HepG2 (cell line): ENCODE data around the gene RXRG. TPM values are rescaled to one million over a fixed set of nuclear protein-coding genes. Genes with fewer than 3 reads are reported as not detected.

Source experiments
- ATAC-seq: fragments of 200-7000 bp; cut with Tn5 transposase; 3 replicates; pipeline ENCODE4 v1.9.1; 2020; ENCODE audit warnings: mild to moderate bottlenecking, moderate library complexity
- BruUV-seq: library from RNA; stranded (reverse); fragments of 400-500 nt; replicated peaks from 2 replicates; lab custom pipeline; 2021; lab: Mats Ljungman, UMichigan
- CTCF ChIA-PET: fragments of 300-600 bp; formaldehyde crosslinking; extraction: SDS; loops from one replicate; lab custom pipeline; 2021; ENCODE audit warnings: low total read pairs, inconsistent platforms, low intra/inter-chr PET ratio; lab: Yijun Ruan, JAX
- POLR2A ChIA-PET: fragments of 350-600 bp; sonication (Branson Sonifier 250); formaldehyde crosslinking; loops from one replicate; lab custom pipeline; 2020; ENCODE audit warnings: antibody characterized with exemption, inconsistent platforms; lab: Yijun Ruan, JAX
- DNase-seq: peaks from one replicate; pipeline ENCODE4 v3.0.0-alpha.2; 2015; ENCODE audit warnings: low spot score
- FAIRE-seq: peaks from 3 replicates; lab custom pipeline; 2011; peaks lifted over from hg19 to GRCh38; lab: Jason Lieb, UNC
- H2AFZ ChIP-seq: one replicate; pipeline ENCODE4 v1.6.1; 2011; ENCODE audit warnings: low read length, inconsistent platforms
- H3K27ac ChIP-seq: fragments of 300-600 bp; 3 replicates; pipeline ENCODE4 v1.8.0; 2011; ENCODE audit warnings: mixed run types, mild to moderate bottlenecking, mixed read lengths, low read length, inconsistent platforms; ENCODE audit not compliant: insufficient read depth; ENCODE audit errors: extremely low read length
- H3K27me3 ChIP-seq, 2 experiments: fragments of 200-600 bp in 1 of 2; 2 replicates in 1 of 2; 3 replicates in 1 of 2; pipeline versions ENCODE4 v1.6.0 to v1.8.0; 2011; ENCODE audit warnings: low read length in 2 of 2, mild to moderate bottlenecking in 2 of 2, moderate library complexity in 2 of 2, inconsistent platforms in 1 of 2; ENCODE audit not compliant: insufficient read depth in 2 of 2, control insufficient read depth in 1 of 2
- H3K36me3 ChIP-seq, 2 experiments: fragments of 200-600 bp in 1 of 2; replicated peaks in 1 of 2; 2 replicates in 1 of 2; 3 replicates in 1 of 2; pipeline versions ENCODE4 v1.5.1 to v1.8.0; 2011; ENCODE audit warnings: low read length in 2 of 2, inconsistent platforms in 1 of 2; ENCODE audit not compliant: insufficient read depth in 2 of 2, control insufficient read depth in 1 of 2
- H3K4me1 ChIP-seq: 2 replicates; pipeline ENCODE4 v1.5.1; 2012; ENCODE audit warnings: low read length, inconsistent platforms; ENCODE audit not compliant: insufficient read depth
- H3K4me2 ChIP-seq: 2 replicates; pipeline ENCODE4 v1.6.0; 2011; ENCODE audit warnings: low read depth, low read length, inconsistent platforms
- H3K4me3 ChIP-seq, 3 experiments: fragments of 200-600 bp in 1 of 3; sonication (generic), shearing (Covaris generic) in 1 of 3; replicated peaks in 1 of 3; 2 replicates each; pipeline ENCODE4 v1.5.1; 2011 to 2016; ENCODE audit warnings: low read length in 3 of 3, inconsistent platforms in 2 of 3, low read depth in 2 of 3, mild to moderate bottlenecking in 2 of 3, control low read depth in 1 of 3, mixed read lengths in 1 of 3; ENCODE audit not compliant: insufficient read depth in 1 of 3
- H3K79me2 ChIP-seq: one replicate; pipeline ENCODE4 v1.6.1; 2011; ENCODE audit warnings: low read length, inconsistent platforms; ENCODE audit not compliant: insufficient read depth
- H3K9ac ChIP-seq: 2 replicates; pipeline ENCODE4 v1.6.0; 2011; ENCODE audit warnings: mild to moderate bottlenecking, low read depth, low read length, inconsistent platforms; ENCODE audit not compliant: insufficient read depth
- H3K9me3 ChIP-seq: 2 replicates; pipeline ENCODE4 v1.5.1; 2012; ENCODE audit warnings: mild to moderate bottlenecking, low read length
- H4K20me1 ChIP-seq: 2 replicates; pipeline ENCODE4 v1.6.0; 2011; ENCODE audit warnings: inconsistent platforms, mild to moderate bottlenecking, low read length, moderate library complexity; ENCODE audit not compliant: insufficient read depth
- ARID2 ChIP-seq: sonication (generic); formaldehyde crosslinking; IDR thresholded peaks from 2 replicates; pipeline ENCODE4 v1.8.1; 2022; ENCODE audit warnings: mild to moderate bottlenecking, missing genetic modification reagents, borderline replicate concordance
- ELF1 ChIP-seq: sonication (generic); formaldehyde crosslinking; IDR thresholded peaks from 2 replicates; pipeline ENCODE4 v1.4.0; 2020; ENCODE audit warnings: missing genetic modification reagents
- FOXA3 ChIP-seq: IDR thresholded peaks from 2 replicates; pipeline ENCODE4 v1.6.1; 2016; ENCODE audit warnings: missing genetic modification reagents, missing compliant biosample characterization
- GABPB1 ChIP-seq: IDR thresholded peaks from 2 replicates; pipeline ENCODE4 v1.6.1; 2016; ENCODE audit warnings: mild to moderate bottlenecking, missing genetic modification reagents, moderate library complexity, missing compliant biosample characterization
- GRHL1 ChIP-seq: sonication (generic); formaldehyde crosslinking; conservative IDR thresholded peaks from 2 replicates; pipeline ENCODE4 v1.8.0; 2022; ENCODE audit warnings: missing genetic modification reagents
- KLF15 ChIP-seq: sonication (generic); formaldehyde crosslinking; IDR thresholded peaks from 2 replicates; pipeline ENCODE4 v1.8.1; 2023; ENCODE audit warnings: borderline replicate concordance, mild to moderate bottlenecking, inconsistent platforms, missing genetic modification reagents, mixed read lengths
- ZBTB20 ChIP-seq: sonication (generic); formaldehyde crosslinking; IDR thresholded peaks from 2 replicates; pipeline ENCODE4 v1.8.1; 2023; ENCODE audit warnings: missing genetic modification reagents, low read depth, mild to moderate bottlenecking, borderline replicate concordance
- ZNF367 ChIP-seq: sonication (generic); formaldehyde crosslinking; IDR thresholded peaks from 2 replicates; pipeline ENCODE4 v1.4.0; 2020; ENCODE audit warnings: missing genetic modification reagents, borderline replicate concordance
- ZNF710 ChIP-seq: sonication (generic); formaldehyde crosslinking; IDR thresholded peaks from 2 replicates; pipeline ENCODE4 v1.5.0; 2020; ENCODE audit warnings: mild to moderate bottlenecking, missing genetic modification reagents, borderline replicate concordance
- WGBS: methylation state at CpG from one replicate; pipeline ENCODE4 v1.1.6; 2017; ENCODE audit warnings: low lambda C conversion rate; 5-methylcytosine and 5-hydroxymethylcytosine counted together
- in situ Hi-C: cut with HindIII; loops from 2 replicates; pipeline ENCODE4 v1.10.0; 2017; ENCODE audit warnings: low pct_unique_long_range_greater_than_20kb; ENCODE audit not compliant: extremely low pct_ligation_motif_present
- intact Hi-C: fragments of 100-400 bp; cut with micrococcal nuclease; formaldehyde crosslinking; loops from one replicate; pipeline ENCODE4 v1.10.0; 2022; ENCODE audit not compliant: unreplicated experiment
- polyA plus RNA-seq, 8 experiments: library from polyadenylated mRNA; depleted of rRNA in 3 of 8; stranded (reverse) in 7 of 8; unstranded in 1 of 8; fragments of >200 nt; fragmentation: Illumina TruSeq in 4 of 8; extraction: Trizol in 4 of 8; gene quantifications; 2 replicates each; pipeline versions ENCODE4 v1.2.1 to v1.2.3, GENCODE V29; 2011 to 2016; ENCODE audit warnings: low read depth in 4 of 8, missing spikeins in 1 of 8, mixed read lengths in 1 of 8; ENCODE audit not compliant: insufficient read depth in 1 of 8
- total RNA-seq, 5 experiments: library from RNA; depleted of rRNA; stranded (reverse); fragments of >200 nt; fragmentation: Illumina TruSeq; extraction: Trizol; gene quantifications; 2 replicates each; pipeline ENCODE4 v1.2.3, GENCODE V29; 2016; ENCODE audit warnings: low read depth in 1 of 5

The RXRG gene
- total and polyA plus RNA-seq, 2 of the 13 experiments (the other 11 are each of a cell fraction or from before 2014, with no cell fraction given), result not detected

GRCh38 chr1:165387505-165387904 is 57.4 kb downstream of the RXRG start (continued):
- TF ChIP-seq GRHL1 (CRISPR knock-in tag), result no peak

- intact Hi-C loops, result no loop called here
- H3K4me3 ChIP-seq, result no peak overlapping the region
- H3K79me2 ChIP-seq, result no peaks in the 10 kb centered on the region
- ATAC-seq (no peak), FAIRE-seq (no peak), DNase-seq (no peak)
- WGBS, result 8% methylated on average over 5 of the region's 5 CpGs
- H3K9me3 ChIP-seq, result no peaks in the 10 kb centered on the region
- H4K20me1 ChIP-seq, result no peaks in the 10 kb centered on the region
- no TSS peak for BruUV-seq
- TF ChIP-seq ELF1, result no peak
- TF ChIP-seq ZNF367, result no peak
- no peak for TF ChIP-seq ZNF710
- no peak for TF ChIP-seq GABPB1 (CRISPR knock-in tag)
- TF ChIP-seq ARID2 (CRISPR knock-in tag), result no peak
- TF ChIP-seq ZBTB20 (CRISPR knock-in tag), result no peak
- no peak for TF ChIP-seq FOXA3 (CRISPR knock-in tag)
- TF ChIP-seq KLF15, result no peak
- H2AFZ ChIP-seq, result no peak overlapping the region
- H3K9ac ChIP-seq, result no peak overlapping the region
- no peak overlapping the region for H3K4me2 ChIP-seq
- in situ Hi-C loops, result no loop called here
- ChIA-PET POLR2A (no interaction called here), CTCF (no interaction called here)
- H3K27me3 ChIP-seq, result no peaks in the 10 kb centered on the region; a peak in 1 of 5 replicates
- no peaks in the 10 kb centered on the region for H3K4me1 ChIP-seq
- H3K27ac ChIP-seq, result no peak overlapping the region
- no peaks in the 10 kb centered on the region for H3K36me3 ChIP-seq
Measured at GRCh38 chr1:165383599-165384405, 61.1 kb downstream of the RXRG start.
